ENCODE measurements around the gene COX7A2L. TPM values are rescaled to one million over a fixed set of nuclear protein-coding genes. Genes with fewer than 3 reads are reported as not detected.

Gene COX7A2L
- total and polyA plus RNA-seq, 2 experiments from 2014 or later: 112 to 149 TPM

- TF ChIP-seq, protein P1, sequence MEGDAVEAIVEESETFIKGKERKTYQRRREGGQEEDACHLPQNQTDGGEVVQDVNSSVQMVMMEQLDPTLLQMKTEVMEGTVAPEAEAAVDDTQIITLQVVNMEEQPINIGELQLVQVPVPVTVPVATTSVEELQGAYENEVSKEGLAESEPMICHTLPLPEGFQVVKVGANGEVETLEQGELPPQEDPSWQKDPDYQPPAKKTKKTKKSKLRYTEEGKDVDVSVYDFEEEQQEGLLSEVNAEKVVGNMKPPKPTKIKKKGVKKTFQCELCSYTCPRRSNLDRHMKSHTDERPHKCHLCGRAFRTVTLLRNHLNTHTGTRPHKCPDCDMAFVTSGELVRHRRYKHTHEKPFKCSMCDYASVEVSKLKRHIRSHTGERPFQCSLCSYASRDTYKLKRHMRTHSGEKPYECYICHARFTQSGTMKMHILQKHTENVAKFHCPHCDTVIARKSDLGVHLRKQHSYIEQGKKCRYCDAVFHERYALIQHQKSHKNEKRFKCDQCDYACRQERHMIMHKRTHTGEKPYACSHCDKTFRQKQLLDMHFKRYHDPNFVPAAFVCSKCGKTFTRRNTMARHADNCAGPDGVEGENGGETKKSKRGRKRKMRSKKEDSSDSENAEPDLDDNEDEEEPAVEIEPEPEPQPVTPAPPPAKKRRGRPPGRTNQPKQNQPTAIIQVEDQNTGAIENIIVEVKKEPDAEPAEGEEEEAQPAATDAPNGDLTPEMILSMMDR (conservative IDR thresholded peaks at IDR 0.05; ENCODE audit: low read depth in 2 of 2): no peak
- TF ChIP-seq EZH2phosphoT487 (IDR thresholded peaks at IDR 0.05; ENCODE audit: unreplicated experiment) (no peak), CREB1 (CRISPR knock-in tag; IDR thresholded peaks at IDR 0.05; ENCODE audit: low read depth) (no peak)
Measured at GRCh38 chr2:42345986-42346385, 15.0 kb downstream of the COX7A2L start (continued).

DNA sequence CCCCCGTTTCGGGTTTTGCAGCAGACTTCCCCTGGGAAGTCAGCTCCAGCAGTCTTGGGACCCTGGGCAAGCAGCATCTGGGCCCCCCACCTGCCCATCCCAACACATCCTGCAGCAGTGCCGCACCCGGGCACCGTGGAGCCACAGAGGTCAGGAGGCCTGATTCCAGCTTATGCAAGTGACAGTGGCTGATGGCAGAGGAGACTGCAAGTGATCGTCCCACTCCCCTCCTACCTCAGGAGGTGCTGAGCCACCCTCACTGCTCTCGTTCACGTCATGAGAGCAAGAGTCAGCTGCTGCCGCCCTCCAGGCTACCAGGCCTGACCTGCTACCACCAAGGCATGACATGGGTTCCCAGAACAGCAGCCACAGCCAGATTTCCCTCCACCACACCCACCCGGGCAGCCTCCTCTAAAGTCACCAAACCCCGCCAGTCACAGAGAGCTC is 18.2 kb downstream of the COX7A2L start:
- Mint-ChIP-seq H3K36me3 (ENCODE audit: low read depth) (peaks cover 18% of the 10 kb centered on the region), H3K4me1 (peaks cover 18% of the 10 kb centered on the region), H3K4me3 (no peak overlapping the region), H3K27me3 (ENCODE audit: insufficient read depth, low read depth, poor library complexity) (peaks cover 21% of the 10 kb centered on the region), H3K9me3 (no peaks in the 10 kb centered on the region), H3K27ac (peak overlapping the region; percentile 78)
- no peak overlapping the region for H3K27ac ChIP-seq (ENCODE audit: low read depth)
- TF ChIP-seq REST (IDR thresholded peaks at IDR 0.05; ENCODE audit: unreplicated experiment): no peak
- TF ChIP-seq POLR2AphosphoS5 (IDR thresholded peaks at IDR 0.05; ENCODE audit: low read depth): no peak
- TF ChIP-seq ZNF331 (CRISPR knock-in tag; IDR thresholded peaks at IDR 0.05; ENCODE audit: low read depth): no peak
- TF ChIP-seq, protein P2, sequence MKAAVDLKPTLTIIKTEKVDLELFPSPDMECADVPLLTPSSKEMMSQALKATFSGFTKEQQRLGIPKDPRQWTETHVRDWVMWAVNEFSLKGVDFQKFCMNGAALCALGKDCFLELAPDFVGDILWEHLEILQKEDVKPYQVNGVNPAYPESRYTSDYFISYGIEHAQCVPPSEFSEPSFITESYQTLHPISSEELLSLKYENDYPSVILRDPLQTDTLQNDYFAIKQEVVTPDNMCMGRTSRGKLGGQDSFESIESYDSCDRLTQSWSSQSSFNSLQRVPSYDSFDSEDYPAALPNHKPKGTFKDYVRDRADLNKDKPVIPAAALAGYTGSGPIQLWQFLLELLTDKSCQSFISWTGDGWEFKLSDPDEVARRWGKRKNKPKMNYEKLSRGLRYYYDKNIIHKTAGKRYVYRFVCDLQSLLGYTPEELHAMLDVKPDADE (IDR thresholded peaks at IDR 0.05): no peak
- H4K20me1 ChIP-seq (replicated peaks; ENCODE audit: insufficient read depth): peaks cover 13% of the 10 kb centered on the region
- DNase-seq (ENCODE audit: low spot score) (no peak), ATAC-seq (no peak)
- no peak overlapping the region for H3K4me2 ChIP-seq
- H3K9me2 ChIP-seq (ENCODE audit: insufficient read depth): no peaks in the 10 kb centered on the region
- H3K4me3 ChIP-seq: no peak overlapping the region
- no peak overlapping the region for H2AFZ ChIP-seq
- peaks cover 50% of the 10 kb centered on the region for H3K79me2 ChIP-seq (replicated peaks; ENCODE audit: insufficient read depth)
- no peaks in the 10 kb centered on the region for H3K27me3 ChIP-seq (ENCODE audit: insufficient read depth)
- no peaks in the 10 kb centered on the region; the same call in 1 of the 2 replicates for H3K36me3 ChIP-seq (ENCODE audit: insufficient read depth)
- H3F3A ChIP-seq (replicated peaks; ENCODE audit: low read depth): peaks cover 3% of the 10 kb centered on the region; the same call in 1 of the 2 replicates
- no peaks in the 10 kb centered on the region; the same call in 1 of the 2 replicates for H3K4me1 ChIP-seq (ENCODE audit: insufficient read depth)
